HG03175 (cell line): Measurements from ENCODE around the gene PARVA.

Experiments
- ATAC-seq: cut with Tn5 transposase; IDR thresholded peaks from one replicate; pipeline ENCODE4 v1.9.1; 2021; ENCODE audit warnings: mild to moderate bottlenecking, moderate library complexity; ENCODE audit not compliant: unreplicated experiment

Gene PARVA

DNA sequence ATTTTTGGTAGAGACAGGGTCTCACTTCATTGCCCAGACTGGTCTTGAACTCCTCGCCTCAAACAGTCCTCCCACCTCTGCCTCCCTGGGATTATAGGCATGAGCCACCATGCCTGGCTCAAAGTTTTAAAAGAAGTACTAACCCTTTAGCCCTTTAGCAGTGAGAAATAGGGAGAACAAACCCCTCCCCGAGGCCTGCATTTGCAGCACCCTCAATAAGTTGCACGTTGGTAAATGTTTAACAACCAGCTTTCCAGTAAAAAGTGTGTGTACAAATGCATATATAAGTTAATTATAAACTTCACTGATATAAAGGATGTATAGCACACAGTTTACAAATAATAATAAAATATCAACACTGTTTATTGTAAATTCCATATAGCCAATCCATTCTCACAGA, 51.8 kb downstream of the PARVA start:
- ATAC-seq, result no peak

DNA sequence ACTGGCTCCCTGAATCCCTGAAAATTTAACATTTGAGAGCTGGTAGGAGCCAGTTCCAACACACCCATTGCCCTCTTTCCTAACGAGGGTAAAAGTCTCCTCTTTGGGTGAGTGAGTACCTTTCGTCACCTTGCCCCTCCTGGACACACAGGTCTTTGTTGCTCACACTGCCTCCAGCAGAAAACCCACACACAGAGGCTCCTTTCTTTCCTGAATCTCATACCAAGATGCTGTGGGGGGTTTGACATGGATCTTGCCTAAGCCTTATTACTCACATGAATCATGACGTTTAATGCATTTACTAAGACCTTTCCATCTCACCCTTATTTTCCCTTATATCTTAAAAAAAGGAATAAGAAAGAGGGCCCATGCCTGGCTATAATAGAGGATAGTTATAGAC, 53.0 kb downstream of the PARVA start:
- no peak for ATAC-seq

DNA sequence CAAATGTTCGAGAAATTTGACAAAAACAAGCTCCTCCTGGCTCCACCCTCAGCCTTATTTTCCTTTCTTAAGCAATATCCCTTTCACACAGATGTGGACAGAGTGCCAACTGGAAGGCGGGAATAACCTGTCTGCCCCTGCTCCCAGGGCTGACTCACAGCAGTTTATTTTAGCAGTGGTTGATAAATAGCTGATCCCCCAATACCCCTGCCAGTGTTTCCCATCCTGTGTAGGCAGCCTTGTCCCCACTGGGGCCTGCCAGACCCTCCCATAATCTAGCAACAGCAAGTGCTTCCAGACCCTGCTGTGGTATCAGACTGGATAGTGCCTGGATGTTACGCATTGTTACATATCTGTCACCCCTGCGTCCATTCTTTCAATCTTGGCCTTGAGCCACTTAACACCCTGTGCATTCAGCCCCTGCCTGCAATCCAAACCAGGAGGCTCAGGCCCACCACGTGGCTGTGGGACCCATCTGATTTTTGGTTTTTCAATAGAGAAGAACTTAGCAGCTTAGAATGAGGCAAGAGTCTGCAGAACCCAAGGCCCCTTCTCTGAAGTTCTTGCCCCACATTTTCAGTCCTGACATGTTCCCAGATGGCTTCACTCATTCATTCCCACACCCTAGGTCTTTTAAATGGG, 53.7 kb downstream of the PARVA start:
- ATAC-seq, result no peak

DNA sequence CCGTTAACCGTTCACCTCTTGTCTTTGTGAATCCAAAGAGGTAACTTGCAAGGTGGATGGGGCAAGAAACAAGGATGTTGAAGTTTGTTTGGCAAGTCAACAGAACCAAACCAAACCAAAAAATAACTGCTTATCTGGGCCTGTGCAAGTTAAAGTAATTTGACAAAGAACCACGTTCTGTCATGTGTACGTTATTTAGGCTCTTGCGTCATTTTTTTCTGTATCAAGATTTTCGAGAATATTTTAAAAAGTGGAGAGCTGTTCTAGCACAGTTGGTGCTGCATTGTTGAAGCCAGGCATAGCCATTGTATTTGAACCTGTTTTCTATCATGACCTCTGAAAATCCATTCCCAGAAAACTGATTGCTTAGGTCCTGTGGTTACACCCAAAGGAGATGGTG, 55.1 kb downstream of the PARVA start:
- no peak for ATAC-seq

DNA sequence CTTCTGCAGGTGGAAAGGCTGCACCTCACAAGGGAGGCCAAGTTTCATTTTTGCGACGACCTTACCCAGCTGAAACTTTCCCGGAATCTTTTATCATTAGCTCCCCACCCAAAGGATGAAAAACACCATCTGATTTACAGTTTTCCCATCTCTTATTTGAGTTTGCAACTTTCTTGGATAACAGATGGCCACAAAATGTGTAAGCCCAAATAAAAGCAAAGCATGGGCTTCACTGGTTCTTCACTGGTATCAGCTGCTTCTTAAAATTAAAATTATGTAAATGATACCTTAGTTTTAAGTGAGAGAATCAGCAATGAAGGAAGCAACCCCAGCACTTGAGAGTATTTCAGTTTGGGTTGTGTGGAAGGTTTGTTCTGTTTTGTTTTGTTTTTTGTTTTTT, 55.8 kb downstream of the PARVA start:
- ATAC-seq, result no peak

DNA sequence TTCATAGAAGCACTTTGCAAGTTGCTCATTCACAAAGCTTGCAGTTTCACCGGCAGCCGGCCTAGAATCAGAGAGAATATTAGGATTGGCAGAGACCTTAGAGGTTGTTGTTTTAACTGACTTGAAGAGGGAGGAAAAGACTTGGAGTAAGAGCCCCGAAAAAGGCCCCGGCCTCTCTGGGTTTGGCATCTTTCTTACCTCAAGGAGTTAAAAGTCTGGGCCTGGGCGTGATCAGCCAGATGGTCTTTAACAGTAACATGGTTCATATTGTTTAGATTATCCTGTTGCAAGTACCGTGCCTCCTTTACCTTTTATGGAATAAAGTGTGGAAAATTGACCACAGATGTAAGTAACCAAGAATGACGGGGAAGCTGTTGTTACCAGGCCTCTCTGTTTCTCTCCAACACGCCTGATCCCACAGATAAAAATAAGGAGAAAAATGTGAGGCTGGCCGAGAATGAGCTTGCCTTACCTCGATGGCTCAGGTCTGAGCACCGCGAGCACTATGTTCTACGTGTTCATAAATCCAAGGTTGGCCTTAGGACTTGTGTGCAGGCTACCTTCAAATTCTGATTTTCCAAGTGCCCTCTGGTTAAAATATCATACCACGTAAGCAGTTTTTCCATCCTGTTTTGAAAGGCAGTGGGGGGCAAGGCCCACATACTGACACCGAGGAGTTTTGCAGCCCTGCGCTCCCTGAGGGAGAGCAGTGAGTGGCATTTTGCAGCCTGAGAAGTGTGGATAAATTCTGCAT, 56.4 kb downstream of the PARVA start:
- no peak for ATAC-seq

DNA sequence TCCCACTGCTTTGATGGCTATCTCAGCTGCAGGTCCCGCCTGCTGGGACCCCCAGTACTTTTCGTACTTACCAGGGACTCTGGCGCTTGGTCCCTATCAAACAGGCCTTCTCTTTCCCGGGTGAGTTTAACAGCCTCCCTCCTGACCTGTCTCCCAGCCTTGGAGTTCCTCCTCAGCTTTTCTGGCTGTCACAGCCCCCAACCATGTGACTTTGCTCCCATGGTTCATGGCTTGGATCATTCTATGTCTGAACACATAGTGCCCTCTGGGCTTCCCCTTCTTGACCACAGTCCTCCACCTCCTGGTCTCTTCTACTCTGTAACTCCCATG, 56.9 kb downstream of the PARVA start:
- no peak for ATAC-seq

DNA sequence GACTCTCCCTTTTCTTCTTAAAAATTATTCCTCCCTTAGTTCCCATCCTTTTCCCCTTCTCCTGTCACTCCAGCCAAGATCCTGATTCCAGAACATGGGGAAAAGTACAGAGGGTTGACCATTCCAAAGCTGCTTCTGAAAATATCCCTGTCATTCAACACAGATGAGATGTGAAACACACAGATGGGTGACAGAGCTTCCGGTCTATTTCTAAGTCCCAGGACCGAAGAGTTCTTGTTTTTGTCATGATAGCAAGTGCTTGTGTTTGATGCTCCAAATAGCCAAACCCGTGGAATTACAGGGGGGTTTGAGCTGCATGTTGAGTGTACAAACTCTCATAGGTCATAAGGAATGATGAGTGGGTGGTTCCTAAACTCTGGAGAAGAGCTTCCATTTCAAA, 57.9 kb downstream of the PARVA start:
- no peak for ATAC-seq

DNA sequence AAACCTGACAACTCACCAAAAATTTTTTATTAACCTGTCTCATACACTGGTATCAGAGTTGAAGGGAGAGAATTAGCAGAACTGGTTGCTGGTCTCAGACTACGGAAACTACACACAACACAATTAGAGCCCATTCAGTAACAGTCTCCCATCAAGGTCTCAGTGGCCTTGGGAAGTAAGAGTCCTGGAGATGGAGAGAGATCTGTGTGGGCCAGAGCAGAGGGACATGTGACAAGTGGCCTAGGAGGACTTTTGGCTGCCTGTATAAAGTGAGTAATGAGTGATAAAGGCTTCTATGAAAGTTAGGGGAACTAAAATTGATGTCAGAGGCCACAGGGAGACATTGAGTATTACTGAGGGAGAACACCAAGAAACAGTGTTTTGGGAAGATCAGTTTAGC, 58.9 kb downstream of the PARVA start:
- ATAC-seq, result no peak

DNA sequence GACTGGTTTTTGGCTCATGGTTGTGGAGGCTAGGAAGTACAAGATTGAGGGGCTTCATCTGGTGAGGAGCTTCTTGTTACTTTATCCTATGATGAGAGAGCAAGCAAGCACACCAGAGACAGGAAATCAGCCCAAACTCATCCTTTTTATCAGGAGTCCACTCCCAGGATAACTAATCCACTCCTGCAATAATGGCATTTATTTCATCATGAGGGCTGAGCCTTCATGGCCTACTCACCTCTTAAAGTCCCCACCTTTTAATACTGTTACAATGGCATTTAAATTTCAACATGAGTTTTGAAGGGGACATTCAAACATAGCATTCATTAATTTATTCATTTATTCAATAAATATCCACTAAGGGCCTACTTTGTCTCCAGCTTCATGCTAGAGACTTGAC, 60.9 kb downstream of the PARVA start:
- no peak for ATAC-seq

DNA sequence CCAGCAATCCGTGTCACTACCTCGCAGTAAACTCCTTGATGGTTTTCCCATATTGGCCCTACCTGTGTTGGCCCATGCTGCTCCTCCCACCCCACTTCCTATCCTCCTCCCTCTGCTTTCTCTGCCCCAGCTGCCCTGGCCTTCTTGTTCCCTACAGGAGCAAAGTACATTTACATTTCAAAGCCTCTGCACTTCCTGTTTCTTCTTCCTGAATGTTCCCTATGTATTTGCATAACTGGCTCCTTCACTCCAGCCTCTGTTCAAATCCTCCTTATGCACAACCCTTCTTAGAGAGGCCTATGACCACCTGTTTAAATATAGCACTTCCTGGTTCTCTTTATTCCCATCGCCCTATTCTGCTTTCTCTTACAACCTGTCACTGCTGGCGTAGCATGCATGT, 62.2 kb downstream of the PARVA start:
- no peak for ATAC-seq

DNA sequence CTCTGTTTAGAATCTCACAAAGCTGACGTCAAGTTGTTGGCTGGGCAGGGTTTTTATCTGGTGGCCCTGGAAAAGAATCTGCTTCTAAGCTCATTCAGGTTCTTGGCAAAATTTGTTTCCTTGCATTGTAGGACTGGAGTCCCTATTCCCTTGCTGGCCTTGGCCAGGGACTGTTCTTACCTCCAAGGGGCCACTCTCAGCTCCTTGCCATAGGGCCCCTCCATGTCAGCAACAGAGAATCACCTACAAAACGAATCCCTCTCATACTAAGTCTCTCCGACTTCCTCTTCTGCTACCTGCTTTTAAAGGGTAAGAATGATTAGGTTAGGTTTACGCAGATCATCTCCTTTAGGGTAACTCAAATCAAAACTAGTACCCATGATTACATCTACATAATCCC, 63.2 kb downstream of the PARVA start:
- ATAC-seq, result no peak

DNA sequence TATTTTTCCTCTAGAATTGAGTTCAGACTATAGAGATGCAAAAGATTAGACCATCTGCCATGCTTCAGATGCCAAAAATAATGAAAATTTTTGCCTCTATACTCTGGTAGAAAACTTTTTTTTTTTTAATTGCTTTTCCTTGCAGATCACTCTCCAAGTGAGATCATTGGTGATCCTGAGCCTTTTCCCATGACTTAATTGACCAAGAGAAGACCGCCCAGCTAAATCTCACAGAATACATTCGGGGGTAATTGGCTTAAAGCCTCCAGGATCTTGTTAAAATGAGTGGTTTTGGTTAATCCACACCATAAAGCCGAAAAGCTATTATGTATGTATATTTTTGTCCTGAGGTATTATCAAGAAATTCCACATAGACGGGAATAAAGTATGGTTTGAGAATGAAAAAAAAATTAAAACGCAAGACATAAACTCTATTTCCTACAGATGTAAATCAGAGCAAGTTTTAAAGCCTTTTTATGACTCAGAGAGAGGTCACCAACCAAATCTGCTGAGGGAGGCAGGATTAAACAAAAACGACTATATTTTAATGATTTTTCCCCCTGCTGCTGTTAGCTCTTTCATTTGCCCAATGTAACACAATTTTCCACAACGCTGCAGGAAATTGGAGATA, 64.0 kb downstream of the PARVA start:
- ATAC-seq, result no peak

DNA sequence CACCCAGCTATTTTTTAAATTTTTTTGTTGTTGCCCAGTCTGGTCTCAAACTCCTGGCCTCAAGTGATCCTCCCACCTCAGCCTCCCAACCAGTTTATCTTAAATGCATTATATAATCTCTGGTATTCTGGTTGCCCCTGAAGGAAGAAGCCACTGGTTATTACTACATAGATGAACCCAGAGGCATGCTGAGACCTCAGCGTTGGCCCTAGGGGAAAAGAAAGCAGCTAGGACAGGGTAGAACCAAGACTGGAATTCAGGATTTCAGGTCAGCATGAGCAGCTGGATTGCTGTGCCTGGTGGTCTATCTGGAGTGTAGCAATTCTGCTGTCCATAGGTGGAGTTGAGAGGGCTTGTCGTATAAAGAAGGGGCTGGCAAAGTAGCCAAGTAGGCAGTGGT, 67.2 kb downstream of the PARVA start:
- ATAC-seq, result no peak

DNA sequence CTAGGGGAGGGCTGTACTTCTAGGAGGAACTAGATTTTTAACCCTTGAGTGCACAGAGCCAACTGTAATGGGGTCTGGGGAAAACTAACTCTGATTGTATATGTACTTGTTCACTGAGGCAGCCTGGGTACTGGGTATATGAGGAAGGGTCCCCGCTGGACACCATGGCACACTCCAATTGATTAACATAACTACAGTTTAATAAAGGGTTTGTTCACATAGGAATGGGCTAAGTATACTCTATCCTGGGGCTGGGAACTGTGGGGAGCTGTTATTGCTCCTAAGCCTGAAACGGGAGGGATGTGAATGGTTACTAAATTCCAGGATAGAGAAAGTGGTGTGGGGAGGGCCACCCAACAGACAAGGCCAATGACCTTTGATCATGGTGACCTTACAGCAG, 67.6 kb downstream of the PARVA start:
- no peak for ATAC-seq

DNA sequence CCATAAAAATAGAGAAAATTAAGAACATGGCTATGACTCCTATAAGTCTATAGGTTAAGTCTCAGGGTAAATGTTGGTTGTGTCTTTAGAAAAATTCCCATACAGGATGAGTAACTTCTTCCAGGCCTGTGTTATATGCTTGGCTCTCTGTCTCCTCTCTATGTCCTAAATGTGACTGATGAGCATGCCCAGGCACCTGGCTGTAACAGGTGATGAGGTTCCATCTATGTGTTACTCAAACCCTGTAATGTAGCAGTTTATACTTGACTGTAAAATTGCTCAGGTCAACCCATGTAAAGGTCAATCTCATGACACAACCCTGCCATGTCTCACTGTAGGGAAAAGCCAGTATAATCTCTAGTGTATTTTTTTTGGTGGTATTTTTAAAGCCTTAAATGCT, 69.5 kb downstream of the PARVA start:
- no peak for ATAC-seq

DNA sequence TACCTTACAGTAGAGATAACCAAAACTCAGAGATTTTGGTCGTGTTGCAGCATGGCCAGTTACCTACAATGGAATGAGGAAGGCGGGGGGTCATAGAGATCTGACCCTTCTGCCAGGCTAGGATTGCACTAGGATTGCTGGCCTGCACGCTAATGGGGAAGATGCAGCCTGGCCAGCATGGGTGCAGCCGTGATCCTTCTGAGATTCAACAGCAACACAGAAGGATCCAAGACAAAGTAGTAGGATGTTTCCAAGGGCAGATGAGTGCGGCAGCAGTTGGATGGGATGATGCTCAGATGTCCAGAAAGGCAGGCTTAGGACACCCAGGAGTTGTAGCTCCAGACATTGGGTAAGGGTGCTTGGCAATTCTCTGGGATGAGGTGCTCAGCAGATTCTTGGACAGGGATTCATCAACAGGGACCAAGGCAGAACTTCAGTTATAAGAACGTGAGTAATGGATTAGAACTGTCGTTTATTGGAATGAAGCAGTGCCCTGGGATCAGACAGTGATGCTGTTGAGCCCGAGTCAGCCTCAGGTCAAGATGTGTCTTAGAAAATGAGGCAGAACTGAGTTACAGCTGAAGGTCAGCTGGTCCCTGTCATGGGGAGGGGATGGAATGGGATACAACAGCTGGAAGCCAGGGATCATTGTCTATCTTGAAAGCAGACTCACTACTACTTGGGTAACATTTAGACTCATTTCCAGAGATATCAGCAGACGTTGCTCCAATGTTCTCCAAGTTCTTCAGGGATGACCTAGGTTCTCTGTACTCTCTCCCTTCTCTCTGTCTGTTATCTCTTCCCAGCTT, 71.0 kb downstream of the PARVA start:
- ATAC-seq, result no peak

DNA sequence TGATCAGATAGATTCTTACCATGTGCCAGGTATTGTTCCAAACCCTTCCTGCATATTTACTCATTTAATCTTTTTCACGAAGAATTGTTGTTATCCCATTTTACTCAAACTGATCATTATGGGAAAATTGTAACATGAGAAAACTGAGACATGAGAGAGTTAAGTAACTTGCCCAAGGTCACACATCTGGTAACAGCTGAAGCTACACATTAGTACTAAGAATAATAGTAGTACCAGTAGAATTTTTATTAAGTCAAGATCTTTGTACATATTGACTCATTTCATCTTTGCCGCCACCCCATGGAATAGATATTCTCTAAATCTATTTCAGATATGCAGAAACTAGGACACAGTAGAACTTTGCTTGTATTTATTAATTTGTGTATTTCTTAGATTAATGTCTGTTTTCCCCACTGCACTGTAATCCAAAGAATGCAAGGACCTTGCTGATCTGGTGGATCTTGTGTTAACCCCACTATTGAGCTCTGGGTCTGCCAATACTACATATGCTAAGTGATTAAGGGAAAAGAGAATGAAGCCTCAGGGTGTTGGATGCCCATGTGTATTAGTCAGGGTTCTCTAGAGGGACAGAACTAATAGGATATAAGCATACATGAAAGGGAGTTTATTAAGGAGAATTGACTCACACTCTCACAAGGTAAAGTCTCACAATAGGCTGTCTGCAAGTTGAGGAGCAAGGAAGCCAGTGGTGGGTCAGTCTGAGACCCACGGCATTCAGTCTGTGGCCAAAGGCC, 72.8 kb downstream of the PARVA start:
- ATAC-seq, result no peak

DNA sequence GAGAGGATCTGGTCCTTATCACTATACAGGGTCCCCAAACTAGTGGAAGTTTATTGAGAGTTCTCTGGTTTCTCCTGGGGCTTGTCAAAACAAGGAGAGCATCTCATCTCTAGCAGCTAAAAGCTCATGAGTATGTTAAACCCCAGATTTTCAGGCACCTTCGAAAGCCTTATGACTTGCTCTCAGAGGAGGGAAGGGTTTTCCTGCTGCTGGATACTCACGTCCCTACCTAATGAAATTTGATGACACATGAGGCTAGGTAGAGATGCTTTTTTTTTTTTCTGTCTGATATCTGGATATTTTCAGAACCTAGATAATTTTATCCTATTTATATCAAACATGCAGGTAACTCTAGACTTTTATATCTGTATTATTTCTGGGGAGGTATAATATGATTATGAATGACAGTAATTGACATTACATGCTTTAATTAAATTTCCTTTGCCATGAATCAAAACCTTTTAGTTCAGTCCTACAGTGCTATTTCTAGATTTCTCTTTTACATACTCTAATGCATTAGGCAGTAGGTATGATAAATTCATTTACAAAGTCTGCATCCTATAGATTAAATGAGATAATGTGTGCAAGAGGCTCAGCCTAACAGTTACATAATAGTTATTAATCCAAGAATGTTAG, 73.9 kb downstream of the PARVA start:
- no peak for ATAC-seq

DNA sequence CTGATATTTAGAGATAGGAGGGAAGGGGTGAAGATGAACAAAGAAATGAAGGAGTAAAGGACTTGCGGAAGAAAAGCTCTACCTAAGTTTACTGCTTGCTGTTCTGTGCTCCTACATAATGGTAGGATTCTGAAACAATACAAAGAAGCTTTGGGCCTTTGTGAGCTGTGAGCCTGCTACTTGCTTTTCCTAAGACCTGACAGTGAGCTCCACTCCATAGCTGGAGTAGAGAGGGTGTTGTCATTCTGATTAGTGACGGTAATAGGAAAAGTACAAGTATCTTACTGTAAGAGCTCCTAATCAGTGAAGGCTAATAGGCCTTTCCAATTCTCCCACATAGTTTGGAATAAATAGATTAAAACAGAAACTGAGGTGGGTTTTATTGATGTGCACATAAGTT, 75.9 kb downstream of the PARVA start:
- no peak for ATAC-seq

DNA sequence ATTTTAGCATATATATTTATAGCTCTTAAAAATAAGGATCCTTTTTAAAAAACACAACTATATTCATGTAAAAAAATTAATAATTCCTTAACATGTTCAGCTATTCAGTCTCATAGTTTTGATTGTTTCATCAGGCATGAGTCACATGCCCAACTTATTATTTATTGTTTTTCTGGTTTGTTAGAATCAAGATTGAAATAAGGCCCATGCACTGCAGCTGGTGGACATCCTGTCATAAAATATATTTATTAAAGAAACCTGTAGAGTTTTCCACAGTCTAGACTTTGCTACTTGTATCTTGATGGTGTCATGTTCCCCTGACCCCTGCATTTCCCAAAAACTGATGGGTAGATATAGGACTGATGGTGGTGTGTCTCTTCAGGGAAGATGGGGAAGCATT, 77.4 kb downstream of the PARVA start:
- no peak for ATAC-seq
